Measurements from ENCODE around the gene DCAF8L2.

DCAF8L2 gene

GRCh38 chrX:27583976-27584375, 6.2 kb upstream of the DCAF8L2 start:
- DNase-seq (ENCODE audit: low spot score): no peak
- no peak for TF ChIP-seq CTCF (IDR thresholded peaks at IDR 0.05; ENCODE audit: extremely low read depth, missing control alignments)

- DNase-seq (ENCODE audit: low spot score): no peak
Measured at GRCh38 chrX:27591938-27592337, 1.8 kb downstream of the DCAF8L2 start.

GRCh38 chrX:27597508-27597907, 7.4 kb downstream of the DCAF8L2 start:
- no peak for DNase-seq (ENCODE audit: low spot score)
- no peak for TF ChIP-seq CTCF (IDR thresholded peaks at IDR 0.05; ENCODE audit: extremely low read depth, missing control alignments)

More at GRCh38 chrX:27591938-27592337, 1.8 kb downstream of the DCAF8L2 start:
- TF ChIP-seq CTCF (IDR thresholded peaks at IDR 0.05; ENCODE audit: extremely low read depth, missing control alignments): no peak

GRCh38 chrX:27598312-27598711, 8.2 kb downstream of the DCAF8L2 start:
- no peak for TF ChIP-seq CTCF (IDR thresholded peaks at IDR 0.05; ENCODE audit: extremely low read depth, missing control alignments)
- no peak for DNase-seq (ENCODE audit: low spot score)

- TF ChIP-seq CTCF (IDR thresholded peaks at IDR 0.05; ENCODE audit: extremely low read depth, missing control alignments): no peak
- no peak for DNase-seq (ENCODE audit: low spot score)
Measured at GRCh38 chrX:27599928-27600327, 9.8 kb downstream of the DCAF8L2 start.

- no peak for TF ChIP-seq CTCF (IDR thresholded peaks at IDR 0.05; ENCODE audit: extremely low read depth, missing control alignments)
- DNase-seq (ENCODE audit: low spot score): no peak
Measured at GRCh38 chrX:27600686-27601085, 10.5 kb downstream of the DCAF8L2 start.

GRCh38 chrX:27608671-27609070, 18.5 kb downstream of the DCAF8L2 start:
- DNase-seq (ENCODE audit: low spot score): no peak
- no peak for TF ChIP-seq CTCF (IDR thresholded peaks at IDR 0.05; ENCODE audit: extremely low read depth, missing control alignments)
